Measurements from ENCODE around the gene NMT2. TPM values are rescaled to one million over a fixed set of nuclear protein-coding genes. Genes with fewer than 3 reads are reported as not detected.

NMT2 gene
- total RNA-seq = 14.4 and 19.1 TPM in 2 replicates

GRCh38 chr10:15168291-15168785, at the start of gene NMT2:
Gene NMT2 (minus strand): TSS chr10:15168693. CDS start chr10:15168612, 81 bp downstream.

GRCh38 chr10:15097011-15097812, 71.3 kb downstream of the NMT2 start, which contains the start of gene RPP38:
Gene RPP38 (plus strand): TSS chr10:15097355. CDS start chr10:15103315, 5,960 bp downstream.

GRCh38 chr10:15088428-15089261, 79.8 kb downstream of the NMT2 start, which contains the start of gene ACBD7:
Gene ACBD7 (minus strand): TSS chr10:15088776. CDS start chr10:15088728, 48 bp downstream.

Other genes with a start within 250 kb of the NMT2 start
- gene DCLRE1C, start 214.6 kb downstream of the NMT2 start, total RNA-seq = 4.6 and 5.7 TPM in 2 replicates
- not detected in 2 replicates for gene MEIG1, start 209.3 kb downstream of the NMT2 start, total RNA-seq
- gene OLAH, start 124.8 kb downstream of the NMT2 start, total RNA-seq = 0.65 TPM in 1 of 2 replicates, not detected in the other
- gene ACBD7, start 79.9 kb downstream of the NMT2 start, total RNA-seq = 0.40 and 1.9 TPM in 2 replicates
- 15.4 and 15.8 TPM in 2 replicates for gene RPP38, start 71.3 kb downstream of the NMT2 start, total RNA-seq
- gene FAM171A1, start 202.6 kb upstream of the NMT2 start, total RNA-seq = 18.1 and 25.1 TPM in 2 replicates

Measured in epithelial cell of alveolus of lung (primary cell).